Stromal cell of bone marrow (primary cell): ENCODE results near the gene PILRA.
"Not testable (repeated sequence)": the region's sequence is repeated elsewhere in the genome, so short reads cannot be mapped to it uniquely, and the experiment has no call there.

Source experiments
- DNase-seq: peaks from one replicate; pipeline ENCODE4 v3.0.0-alpha.2; 2012; ENCODE audit warnings: low read depth

Gene PILRA

DNA sequence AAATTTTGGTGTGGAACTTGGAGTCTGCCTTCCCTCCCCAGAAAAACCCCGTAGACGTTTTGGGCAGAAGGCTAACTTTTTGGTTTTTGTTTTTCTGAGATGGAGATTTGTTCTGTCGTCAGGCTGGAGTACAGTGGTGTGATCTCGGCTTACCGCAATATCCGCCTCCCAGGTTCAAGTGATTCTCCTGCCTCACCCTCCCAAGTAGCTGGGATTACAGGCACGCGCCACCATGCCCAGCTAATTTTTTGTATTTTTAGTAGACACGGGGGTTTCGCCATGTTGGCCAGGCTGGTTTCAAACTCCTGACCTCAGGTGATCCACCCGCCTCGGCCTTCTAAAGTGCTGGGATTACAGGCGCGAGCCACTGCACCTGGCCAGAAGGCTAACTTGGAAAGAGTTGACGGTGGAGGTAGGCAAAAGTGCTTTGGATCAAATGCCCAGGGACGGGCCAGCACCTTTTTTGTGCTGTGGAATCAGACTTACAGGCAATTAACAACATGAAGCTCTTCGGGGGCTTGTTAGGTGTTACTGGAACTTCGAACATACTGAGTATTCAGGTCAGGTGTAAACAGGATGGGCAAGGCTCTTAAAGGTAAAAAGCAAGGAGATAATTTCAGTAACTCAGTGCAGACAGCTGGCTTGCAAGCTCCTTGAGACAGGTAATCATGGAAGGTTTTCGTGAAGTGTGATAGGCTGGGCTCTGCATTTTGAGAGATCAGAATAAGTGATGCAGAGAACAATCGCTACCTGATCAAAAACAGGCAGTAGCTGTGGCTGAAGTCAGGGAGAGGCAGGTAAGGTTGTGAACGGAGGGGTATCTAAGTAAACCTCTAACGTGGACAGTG lies 61.2 kb downstream of the PILRA start:
- no peak for DNase-seq

- no peak for DNase-seq
Measured at GRCh38 chr7:100435401-100436304, 62.4 kb downstream of the PILRA start.

DNA sequence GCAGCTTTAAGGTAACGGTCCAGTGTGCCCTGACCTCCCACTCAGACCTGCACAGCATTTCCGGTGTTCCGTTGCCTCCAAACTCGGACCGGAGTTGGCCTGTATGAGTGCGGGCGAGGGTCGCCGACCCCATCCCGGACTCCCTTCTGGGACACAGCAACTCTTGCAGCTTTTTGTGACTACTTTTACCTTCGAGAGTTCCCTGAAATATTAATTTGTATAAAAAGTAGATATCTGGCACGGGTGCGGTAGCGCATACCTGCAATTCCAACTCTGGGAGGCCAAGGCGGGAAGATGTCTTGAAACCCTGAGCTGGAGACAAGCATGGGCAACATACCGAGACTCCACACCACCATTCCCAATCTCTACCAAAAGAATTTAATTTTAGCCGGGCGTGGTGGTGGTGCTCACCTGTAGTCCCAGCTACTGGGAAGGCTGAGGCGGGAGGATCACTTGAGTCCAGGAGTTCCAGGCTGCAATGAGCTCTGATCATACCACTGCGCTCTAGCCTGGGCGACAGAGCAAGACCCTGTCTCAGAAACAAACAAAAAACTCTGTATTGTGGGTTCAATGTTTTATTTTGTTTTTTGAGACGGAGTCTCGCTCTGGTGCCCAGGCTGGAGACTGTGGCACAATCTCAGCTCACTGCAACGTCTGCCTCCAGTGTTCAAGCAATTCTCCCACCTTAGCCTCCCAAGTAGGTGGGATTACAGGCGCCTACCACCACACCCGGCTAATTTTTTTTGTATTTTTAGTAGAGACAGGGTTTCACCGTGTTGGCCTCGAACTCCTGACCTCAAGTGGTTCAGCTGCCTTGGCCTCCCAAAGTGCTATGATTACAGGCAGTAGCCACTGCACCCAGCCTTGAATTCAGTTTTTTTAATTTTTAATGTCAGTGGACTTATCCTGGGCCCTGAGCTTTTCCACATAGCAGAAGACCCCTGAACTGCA lies 64.1 kb downstream of the PILRA start:
- no peak for DNase-seq

DNA sequence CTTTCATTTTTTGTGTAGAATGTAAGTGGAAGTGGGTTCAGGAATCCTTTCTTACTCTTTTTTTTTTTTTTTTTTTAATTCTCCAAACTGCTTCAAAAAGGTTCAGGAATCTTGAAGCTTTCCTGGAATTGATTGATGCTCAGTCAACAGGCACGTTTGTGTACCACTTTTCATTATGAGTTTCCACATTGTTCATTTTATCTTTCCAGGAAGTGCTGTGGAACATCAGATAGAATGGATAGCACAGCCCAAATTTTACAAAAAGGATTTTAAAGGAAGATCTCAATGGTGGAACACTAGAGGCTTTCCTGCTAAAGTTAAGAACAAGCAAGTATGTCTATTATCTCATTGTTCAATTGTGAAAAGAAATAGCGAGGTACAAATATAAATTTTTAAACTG lies 64.9 kb downstream of the PILRA start:
- no peak for DNase-seq

DNA sequence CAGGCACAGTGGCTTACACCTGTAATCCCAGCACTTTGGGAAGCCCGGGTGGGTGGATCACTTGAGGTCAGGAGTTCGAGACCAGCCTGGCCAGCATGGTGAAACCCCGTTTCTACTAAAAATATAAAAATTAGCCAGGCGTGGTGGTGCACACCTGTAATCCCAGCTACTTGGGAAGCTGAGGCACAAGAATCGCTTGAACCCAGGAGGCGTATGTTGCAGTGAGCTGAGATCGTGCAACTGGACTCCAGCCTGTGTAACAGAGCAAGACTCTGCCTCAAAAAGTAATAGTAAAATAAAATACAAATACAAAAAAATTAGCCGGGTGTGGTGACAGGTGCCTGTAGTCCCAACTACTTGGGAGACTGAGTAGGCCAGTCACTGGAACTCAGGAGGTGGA lies 65.4 kb downstream of the PILRA start:
- not testable (repeated sequence) for DNase-seq

DNA sequence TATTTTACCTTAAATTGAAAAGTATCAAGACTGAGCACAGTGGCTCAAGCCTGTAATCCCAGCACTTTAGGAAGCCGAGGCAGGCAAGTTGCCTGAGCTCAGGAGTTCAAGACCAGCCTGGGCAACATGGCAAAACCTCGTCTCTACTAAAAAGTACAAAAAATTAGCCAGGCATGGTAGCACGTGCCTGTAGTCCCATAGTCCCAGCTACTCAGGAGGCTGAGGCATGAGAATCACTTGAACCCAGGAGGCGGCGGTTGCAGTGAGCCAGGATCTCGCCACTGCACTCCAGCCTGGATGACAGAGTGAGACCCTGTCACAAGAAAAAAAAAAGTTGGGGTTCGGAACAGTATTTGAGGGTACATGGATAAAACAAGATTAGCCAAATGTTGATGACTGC lies 66.0 kb downstream of the PILRA start:
- not testable (repeated sequence) for DNase-seq

- no peak for DNase-seq
Measured at GRCh38 chr7:100441641-100442535, 68.6 kb downstream of the PILRA start.

DNA sequence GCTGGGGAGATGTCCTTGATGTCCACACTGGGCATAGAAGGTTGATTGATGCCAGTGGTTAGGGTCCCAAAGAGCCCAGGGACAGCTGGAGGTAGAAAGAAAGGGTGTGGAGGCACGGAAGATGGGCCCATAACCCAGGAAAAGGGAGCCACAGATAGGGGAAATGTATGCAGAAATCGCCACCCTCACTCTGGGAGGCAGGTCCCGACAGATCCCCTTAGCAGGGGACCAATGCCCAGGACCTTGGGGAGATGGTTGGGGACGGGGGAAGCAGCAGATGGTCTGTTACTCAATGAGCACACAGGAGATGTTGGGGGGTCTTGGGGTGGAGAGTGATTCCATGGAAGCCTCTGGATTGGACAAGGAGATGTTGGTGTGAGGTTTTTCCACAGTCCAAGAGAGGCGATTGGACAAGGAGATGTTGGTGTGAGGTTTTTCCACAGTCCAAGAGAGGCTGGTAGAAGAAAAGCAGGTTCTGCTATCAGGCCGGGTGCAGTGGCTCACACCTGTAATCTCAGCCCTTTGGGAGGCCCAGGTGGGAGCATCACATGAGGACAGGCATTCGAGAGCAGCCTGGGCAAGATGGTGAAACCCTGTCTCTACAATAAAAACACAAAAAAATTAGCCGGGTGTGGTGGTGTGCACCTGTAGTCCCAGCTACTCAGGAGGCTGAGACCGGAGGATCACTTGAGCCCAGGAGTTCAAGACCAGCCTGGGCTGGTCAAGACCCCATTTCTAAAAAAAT lies 70.0 kb downstream of the PILRA start:
- no peak for DNase-seq

- DNase-seq = peak; percentile 82
Measured at GRCh38 chr7:100444311-100445278, 71.3 kb downstream of the PILRA start.

- no peak for DNase-seq
Measured at GRCh38 chr7:100446040-100446439, 72.8 kb downstream of the PILRA start.

DNA sequence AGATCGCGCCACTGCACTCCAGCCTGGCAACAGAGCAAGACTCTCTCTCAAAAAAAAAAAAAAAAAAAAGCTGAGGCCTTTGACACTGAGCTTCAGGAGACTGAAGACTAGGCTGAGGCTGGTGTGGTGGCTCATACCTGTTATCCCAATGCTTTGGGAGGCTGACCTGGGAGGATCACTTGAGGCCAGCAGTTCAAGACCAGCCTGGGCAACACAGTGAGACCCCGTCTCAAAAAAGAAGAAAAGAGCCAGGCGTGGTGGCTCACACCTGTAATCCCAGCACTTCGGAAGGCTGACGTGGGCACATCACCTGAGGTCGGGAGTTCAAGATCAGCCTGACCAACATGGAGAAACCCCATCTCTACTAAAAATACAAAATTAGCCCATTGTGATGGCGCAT lies 74.1 kb downstream of the PILRA start:
- DNase-seq = not testable (repeated sequence)

DNA sequence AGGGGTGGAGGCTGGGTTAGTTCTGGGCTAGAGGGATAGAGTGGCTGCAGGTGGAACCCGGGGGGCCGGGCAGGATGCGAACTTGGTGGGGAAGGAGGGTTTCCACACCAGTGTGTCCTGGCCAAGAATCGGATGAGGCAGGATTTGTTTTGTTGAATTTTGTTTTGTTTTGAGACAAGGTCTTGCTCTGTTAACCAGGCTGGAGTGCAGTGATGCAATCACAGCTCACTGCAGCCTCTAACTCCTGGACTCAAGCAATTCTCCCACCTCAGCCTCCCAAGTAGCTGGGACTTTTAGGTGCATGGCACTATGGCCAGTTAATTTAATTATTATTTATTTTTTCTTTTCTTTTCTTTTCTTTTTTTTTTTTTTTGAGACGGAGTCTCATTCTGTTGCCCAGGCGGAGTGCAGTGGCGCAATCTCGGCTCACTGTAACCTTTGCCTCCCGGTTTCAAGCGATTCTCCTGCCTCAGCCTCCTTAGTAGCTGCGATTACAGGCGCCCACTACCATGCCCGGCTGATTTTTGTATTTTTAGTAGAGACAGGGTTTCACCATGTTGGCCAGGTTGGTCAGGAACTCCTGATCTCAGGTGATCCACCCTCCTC lies 76.0 kb downstream of the PILRA start:
- DNase-seq = no peak
